Medulla oblongata (tissue), 1 donor: ENCODE measurements around the gene POLA1.
A peak's percentile ranks its signal among the peaks of the same experiment; 100 is the strongest.
"Not testable (repeated sequence)": the region's sequence is repeated elsewhere in the genome, so short reads cannot be mapped to it uniquely, and the experiment has no call there.

Experiments used
- DNase-seq: peaks from one replicate; pipeline ENCODE4 v3.0.0-alpha.2; 2015; ENCODE audit errors: extremely low spot score

Gene POLA1

GRCh38 chrX:24799565-24799964 lies 105.8 kb downstream of the POLA1 start:
- no peak for DNase-seq

- DNase-seq: no peak
Observed at GRCh38 chrX:24805201-24805600, 111.5 kb downstream of the POLA1 start.

DNA sequence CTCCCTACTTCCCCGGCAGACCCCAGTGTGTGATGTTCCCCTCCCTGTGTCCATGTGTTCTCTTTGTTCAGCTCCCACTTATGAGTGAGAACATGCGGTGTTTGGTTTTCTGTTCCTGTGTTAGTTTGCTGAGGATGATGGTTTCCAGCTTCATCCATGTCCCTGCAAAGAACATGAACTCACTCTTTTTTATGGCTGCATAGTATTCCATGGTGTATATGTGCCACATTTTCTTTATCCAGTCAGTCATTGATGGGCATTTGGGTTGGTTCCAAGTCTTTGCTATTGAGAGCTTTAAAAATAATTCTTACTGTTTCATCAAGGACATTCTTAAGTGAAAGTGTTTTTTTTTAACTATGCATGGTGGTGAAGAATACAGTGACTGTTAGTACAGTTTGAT lies 126.1 kb downstream of the POLA1 start:
- DNase-seq: not testable (repeated sequence)

DNA sequence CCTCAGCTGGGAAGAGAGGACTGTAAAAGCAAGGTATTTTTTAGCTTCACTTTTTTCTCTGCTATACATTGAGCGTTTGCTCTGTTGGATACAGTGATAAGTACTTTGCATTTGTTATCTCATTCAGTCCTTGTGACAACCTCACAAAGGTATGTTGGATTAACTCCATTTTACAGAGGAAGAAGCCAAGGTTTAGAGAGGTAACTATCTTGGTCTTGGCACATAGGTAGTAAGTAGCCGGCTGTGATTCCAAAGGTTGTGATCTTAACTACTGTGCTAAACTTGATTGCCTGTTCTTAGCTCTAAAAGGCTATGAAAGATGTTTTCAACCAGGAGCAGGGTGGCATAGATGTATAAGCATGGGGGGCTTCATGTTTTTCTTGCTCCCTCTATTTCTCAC lies 134.4 kb downstream of the POLA1 start:
- DNase-seq: no peak

- DNase-seq: no peak
Observed at GRCh38 chrX:24828600-24828999, 134.9 kb downstream of the POLA1 start.

DNA sequence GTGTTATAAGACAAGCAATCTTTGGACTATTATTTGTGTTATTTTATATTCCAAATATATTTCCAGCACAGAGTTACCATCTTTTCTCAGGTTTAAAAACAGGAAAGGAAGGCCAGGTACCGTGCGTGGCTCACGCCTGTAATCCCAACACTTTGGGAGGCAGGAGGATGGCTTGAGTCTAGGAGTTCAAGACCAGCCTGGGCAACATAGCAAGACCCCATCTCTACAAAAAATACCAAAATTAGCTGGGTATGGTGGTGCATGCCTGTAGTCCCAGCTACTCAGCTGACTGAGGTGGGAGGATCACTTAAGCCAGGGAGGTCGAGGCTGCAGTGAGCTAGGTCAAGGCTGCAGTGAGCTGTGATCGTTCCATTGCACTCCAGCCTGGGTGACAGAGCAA lies 140.0 kb downstream of the POLA1 start:
- DNase-seq: no peak

- no peak for DNase-seq
Observed at GRCh38 chrX:24837966-24838365, 144.2 kb downstream of the POLA1 start.

GRCh38 chrX:24838629-24839028 lies 144.9 kb downstream of the POLA1 start:
- DNase-seq: peak; percentile 37

GRCh38 chrX:24839331-24839730 lies 145.6 kb downstream of the POLA1 start:
- no peak for DNase-seq

DNA sequence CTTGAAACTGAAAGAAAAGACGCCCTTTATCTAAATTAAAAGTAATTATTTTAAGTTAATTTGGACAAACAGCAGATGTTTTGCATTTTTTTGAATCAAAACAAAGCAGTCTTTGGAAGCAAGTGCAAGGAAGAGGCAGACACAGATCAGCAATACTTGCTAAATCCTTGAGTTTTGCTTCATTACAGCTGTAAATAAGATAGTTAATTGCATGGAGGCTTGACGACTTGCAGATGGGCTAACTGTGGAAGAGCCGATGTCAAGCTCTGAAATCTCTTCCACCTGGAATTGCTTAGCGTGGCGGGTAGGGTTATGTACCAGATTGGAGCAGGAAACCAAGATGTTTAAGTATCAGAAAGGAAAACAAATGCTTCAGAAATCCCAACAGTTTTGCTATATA lies 148.8 kb downstream of the POLA1 start:
- DNase-seq: no peak

DNA sequence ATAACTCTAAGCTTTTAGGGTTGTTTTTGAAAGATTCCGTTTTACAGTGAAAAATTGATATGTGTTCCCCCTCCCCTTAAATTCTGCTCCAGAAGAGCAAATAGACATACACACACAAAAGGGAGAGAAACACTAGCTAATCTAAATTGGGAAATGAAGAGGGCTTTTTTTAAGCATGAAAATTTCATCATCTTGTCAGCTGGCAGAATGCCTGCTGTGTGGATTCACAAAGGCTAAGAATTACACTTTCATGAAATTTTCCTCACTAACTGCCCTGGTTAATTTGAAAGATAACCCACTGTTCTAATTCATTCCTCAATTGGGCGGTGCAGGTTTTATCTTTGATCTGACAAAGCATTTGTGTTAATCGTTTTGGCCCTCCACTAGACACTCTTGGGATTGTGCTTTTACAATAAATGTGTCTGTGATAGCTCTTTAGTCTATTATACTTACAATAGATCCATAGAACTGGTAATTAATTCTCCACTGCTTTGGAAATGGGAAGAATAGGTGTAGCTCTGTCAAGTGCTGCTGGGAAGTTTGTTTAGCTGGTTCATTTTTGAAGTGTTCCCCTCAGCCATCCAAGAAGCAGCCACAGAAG lies 152.9 kb downstream of the POLA1 start:
- no peak for DNase-seq

DNA sequence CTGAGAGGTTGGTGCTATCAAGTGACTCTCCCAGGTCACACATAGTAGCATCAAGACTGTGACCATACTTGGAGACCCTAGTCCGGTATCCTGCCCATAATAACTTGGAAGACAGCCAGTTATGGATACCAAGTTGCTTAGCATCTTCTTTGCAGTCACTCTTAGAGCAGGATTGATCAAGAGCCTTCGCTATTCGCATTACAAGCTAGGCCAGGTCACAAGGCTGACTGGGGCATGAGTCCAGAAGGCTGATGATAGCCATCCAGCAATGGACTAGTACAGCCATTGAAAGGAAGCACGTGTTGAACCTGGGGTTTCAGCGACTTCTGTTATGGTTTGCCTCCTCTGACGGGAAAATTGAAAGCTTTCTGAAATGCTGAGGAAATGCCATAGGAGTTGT lies 157.6 kb downstream of the POLA1 start:
- no peak for DNase-seq

DNA sequence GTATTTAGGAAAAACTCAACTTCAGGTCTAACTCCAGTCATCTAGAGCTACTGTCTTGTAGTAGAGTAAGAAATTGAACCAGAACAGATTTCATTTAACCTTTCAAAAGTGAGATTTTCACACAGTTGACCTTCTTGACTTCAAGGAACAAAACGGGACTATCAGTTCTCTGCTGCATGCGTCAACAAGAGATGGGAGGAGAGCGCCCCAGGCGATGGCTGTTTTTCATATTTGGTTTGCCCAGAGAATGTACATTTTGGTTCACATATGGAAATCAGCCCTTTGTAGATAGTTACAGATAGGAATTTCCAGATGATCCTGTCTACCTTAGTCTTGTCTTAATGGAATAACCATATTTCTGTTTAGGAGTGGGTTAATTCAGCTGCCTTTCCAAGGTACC lies 158.1 kb downstream of the POLA1 start:
- no peak for DNase-seq

DNA sequence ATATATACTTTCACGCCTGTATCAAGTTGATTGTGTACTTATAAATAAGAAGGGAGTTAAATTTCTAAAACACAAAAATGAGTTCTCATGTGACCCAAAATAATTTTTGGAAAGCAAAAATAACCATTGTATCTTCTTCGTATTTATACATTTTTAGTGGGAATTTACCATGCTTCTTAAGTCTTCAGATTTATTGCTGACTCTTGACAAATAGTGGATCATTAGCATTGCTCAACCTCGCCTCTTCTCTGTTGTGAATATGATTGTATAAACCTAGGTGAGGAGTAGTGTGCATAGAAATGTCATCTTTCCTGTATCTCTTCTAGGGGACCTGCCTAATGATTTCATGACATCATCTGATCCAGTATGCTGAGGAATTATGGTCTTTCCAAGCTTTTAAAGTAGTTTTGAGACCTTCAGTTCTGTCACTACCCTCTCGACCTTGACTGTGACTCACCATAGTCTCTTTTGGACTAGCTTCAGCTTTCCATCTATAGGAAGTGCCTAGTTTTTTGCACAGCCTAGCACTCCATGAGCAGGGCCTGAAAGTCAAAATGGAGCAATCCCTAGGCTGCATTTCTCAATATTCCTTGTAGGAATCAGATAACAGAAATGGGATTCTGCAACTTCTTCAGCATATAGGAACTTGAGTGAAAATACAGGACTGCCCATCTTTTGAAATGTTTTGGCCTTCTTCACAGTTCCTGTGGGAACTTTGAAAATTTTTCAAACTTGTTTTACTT lies 164.5 kb downstream of the POLA1 start:
- no peak for DNase-seq

- DNase-seq: no peak
Observed at GRCh38 chrX:24859211-24859841, 165.6 kb downstream of the POLA1 start.

DNA sequence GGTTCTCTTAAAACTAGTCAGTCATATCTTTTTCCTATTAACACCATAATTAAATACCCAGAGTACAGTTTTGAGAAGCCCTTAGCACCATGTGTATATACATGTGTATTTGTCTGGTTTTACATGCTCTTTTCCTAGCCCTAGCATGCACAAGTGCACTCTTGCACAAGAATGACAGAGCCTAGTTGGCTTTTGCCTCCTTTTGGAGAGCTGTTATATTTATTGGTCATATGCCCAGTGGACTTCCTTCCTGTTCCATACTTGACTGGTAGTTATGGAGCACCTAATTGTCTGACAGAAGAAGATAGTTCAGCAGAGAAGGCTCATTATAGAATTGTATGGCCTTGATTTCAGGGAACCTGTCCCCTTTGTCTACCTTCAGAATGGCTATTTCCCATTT lies 166.4 kb downstream of the POLA1 start:
- DNase-seq: no peak

- DNase-seq: no peak
Observed at GRCh38 chrX:24862343-24862742, 168.6 kb downstream of the POLA1 start.

DNA sequence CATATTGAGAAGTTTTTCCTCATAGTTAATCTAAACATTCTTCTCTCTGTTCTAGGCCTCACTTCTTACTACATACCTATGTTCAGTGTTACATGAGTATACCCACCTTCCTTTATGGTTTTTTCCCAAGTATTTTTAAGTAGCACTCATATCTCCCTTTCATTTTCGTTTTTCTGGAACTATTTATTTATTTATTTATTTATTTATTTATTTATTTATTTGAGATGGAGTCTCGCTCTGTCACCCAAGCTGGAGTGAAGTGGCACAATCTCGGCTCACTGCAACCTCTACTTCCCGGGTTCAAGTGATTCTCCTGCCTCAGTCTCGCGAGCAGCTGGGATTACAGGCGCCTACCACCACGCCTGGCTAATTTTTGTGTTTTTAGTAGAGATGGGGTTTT lies 170.1 kb downstream of the POLA1 start:
- DNase-seq: not testable (repeated sequence)

DNA sequence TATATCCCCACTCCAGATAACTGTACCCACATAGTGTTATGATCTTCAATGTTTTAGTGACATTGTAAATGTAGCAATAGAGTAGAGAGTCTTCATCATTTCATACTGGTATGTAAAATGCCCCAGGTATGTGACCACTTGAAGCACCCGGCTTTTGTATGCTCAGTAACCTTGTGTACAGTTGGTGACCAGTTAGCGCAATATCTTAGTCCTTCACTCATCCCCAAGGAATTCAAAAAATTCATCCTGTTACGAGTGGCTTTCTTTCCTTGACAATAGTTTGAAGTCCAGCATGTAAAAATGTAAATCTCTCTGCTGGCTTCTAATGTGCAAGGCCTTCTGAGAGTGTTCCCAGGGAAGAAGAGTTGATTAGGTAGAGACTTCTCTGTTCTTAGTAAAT lies 176.4 kb downstream of the POLA1 start:
- DNase-seq: no peak

GRCh38 chrX:24874604-24875247 lies 181.0 kb downstream of the POLA1 start:
- DNase-seq: no peak

- no peak for DNase-seq
Observed at GRCh38 chrX:24876530-24877287, 183.0 kb downstream of the POLA1 start.

DNA sequence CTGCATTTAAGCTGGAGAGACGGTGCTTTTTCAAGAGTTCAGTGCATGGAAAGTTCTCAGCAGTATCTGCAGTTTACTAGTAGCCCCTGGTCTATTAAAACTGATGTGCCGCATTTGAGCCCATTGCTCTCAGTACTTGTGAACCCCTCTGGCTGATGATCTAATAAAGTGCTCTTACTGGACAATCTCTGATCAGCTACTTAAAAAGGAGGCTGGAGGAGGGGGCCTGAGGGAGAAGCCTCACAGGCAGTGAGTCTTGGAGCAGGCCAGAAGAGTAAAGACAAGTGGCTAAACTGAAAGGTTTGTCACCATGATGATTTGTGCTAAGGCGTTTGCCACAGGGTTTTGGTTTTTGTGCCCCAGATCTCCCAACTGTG lies 183.6 kb downstream of the POLA1 start:
- DNase-seq: no peak
